Measurements from ENCODE around the gene EIF4ENIF1.
"Not testable (repeated sequence)": the region's sequence is repeated elsewhere in the genome, so short reads cannot be mapped to it uniquely, and the experiment has no call there.

EIF4ENIF1 gene

DNA sequence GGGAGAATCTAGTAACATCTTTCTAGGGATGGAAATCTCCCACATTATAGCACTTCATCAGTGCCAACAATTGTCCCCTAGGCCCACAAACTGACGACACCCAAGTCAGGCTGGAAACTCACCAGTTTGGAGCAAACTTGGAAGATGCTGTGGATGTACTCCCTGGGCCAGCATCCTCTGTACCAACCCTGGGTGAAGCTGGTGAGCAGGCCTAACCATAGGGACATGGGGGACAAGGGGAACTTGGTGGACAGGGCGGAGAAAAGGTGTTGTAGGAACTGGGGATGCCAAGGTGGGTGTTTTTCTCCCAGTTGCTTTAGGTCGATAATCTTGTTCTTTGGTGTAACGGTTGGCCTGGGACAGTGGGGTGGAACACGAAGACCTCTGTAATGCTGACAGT, 48.0 kb downstream of the EIF4ENIF1 start:
- no peak for DNase-seq (ENCODE audit: low read depth)

DNA sequence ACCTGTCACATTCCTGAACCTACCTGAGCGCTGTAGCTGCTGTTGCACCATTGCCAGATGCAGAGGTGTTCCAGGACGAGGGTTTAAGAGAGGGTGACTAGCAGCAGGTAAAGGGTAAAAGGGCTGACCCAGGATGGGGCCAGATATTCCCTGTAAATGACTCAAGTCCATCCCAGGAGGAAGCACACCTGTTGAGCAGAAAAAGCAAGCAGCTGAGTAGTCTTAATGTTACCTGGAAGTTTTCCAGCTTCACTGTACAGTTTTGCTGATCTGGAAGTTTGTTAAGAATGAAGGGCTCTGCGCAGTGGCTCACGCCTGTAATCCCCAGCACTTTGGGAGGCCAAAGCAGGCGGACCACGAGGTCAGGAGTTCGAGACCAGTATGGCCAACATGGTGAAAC, 49.0 kb downstream of the EIF4ENIF1 start:
- no peak for DNase-seq (ENCODE audit: low read depth)

DNA sequence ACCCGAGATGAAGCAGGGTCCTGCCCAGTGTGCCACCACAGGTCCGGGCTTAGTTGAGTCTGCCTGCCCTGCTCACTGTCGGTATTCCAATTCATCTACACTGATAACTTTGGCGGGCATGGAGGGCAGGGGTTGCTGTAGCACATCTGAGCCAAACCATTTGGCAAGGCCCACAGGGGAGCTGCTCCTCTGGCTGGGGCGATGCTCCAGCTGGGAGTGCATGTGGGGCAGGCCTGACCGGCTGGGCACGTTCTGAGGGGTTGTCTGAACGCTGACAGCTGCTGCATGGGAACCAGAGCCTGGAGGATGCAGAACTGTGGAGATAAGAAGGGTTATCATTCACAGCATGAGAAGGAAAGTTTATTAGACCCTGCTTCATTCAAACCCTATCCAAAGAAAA, 49.8 kb downstream of the EIF4ENIF1 start:
- DNase-seq (ENCODE audit: low read depth): no peak

DNA sequence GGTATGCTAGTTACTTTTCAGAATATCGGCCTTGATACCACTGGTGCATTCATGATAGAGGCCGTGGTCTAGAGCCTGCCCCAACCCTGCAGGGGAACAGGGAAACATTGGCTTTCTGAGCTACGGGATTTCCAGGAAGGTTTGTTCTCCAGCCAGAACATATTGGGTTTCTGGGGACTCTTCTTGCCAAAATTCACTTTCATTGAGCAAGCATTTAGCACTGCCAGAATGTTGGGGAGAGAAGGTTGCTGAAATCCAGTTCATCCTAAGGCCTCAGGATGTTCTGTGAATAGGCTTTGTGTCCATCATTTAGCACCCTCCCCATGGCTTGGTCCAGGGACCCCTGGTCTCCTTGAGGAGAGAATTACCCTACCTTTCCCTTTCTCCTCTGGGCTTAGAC, 53.5 kb downstream of the EIF4ENIF1 start:
- DNase-seq (ENCODE audit: low read depth): no peak

DNA sequence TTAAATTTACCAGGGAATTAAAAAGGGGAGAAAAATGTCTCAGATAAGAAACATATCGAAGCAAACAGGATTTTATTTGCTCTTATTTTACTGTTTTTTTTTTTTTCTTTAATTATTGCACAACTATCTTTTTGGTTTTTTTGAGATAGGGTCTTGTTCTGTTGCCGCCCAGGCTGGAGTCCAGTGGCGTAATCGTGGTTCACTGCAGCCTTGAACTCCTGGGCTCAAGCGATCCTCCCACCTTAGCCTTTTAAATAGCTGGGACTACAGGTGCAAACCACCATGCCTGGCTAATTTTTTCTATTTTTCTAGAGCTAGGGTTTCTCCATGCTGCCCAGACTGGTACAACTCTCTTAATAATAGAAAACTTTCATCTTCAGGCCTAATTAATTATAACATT, 57.7 kb downstream of the EIF4ENIF1 start:
- no peak for DNase-seq (ENCODE audit: low read depth)

DNA sequence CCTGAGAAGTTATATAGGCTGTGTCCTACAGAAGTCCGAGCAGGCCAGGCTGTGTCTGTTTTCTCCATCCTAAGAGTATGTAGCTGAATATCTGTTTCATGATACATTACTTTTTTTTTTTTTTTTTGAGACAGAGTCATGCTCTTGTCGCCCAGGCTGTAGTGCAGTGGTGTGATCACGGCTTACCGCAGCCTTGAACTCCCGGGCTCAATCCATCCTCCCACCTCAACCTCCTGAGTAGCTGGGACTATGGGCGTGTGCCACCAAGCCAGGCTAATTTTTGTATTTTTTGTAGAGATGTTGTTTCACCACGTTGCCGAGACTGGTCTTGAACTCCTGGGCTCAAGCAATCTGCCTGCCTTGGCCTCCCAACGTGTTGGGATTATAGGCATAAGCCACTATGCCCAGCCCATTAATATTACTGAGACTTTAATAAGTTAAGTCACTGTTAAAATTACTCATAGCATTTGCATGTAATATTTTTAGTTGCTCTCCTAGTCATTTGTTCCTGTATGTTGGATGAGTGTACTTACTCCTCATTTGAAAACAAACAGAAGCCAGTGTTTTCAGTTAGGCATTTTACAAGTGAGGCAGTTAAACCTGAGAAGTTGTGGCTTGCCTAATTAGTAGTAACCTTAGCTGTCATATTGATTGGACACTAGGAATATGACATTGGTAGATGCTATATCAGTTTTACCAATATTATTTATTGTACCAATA, 64.2 kb downstream of the EIF4ENIF1 start:
- DNase-seq (ENCODE audit: low read depth): no peak

DNA sequence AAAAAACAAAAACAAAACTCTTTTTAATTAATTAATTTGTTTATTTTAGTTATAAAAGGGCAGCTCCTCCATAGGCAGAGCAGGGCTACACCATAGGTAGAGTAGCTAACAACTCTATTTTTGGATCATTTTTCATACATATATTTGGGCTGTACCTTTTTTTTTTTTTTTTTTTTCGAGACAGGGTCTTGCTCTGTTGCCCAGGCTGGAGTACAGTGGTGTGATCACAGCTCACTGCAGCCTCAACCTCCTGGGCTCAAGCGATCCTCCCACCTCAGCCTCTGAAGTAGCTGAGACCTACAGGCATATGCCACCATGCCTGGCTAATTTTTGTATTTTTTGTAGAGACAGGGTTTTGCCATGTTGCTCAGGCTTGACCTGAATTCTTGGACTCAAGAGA, 87.3 kb downstream of the EIF4ENIF1 start:
- DNase-seq (ENCODE audit: low read depth): not testable (repeated sequence)

DNA sequence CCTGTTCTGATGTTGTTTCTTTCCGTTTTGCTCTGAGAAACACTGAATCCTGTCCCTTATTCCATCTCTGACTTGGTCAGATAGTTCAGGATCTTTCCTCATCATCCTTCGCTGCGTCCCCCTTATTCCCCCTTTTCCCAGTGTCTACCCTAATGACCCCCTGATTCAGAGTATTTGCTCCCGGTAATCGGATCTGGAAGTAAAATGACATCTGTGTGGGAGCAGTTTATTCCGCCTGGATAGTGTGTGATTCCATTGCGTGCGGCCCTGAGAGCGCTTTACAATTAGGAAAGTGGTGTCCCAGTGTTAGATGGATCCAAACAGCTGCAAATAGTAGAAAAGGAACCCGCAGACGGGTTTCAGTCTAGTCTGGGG, 89.6 kb downstream of the EIF4ENIF1 start:
- DNase-seq (ENCODE audit: low read depth): no peak

DNA sequence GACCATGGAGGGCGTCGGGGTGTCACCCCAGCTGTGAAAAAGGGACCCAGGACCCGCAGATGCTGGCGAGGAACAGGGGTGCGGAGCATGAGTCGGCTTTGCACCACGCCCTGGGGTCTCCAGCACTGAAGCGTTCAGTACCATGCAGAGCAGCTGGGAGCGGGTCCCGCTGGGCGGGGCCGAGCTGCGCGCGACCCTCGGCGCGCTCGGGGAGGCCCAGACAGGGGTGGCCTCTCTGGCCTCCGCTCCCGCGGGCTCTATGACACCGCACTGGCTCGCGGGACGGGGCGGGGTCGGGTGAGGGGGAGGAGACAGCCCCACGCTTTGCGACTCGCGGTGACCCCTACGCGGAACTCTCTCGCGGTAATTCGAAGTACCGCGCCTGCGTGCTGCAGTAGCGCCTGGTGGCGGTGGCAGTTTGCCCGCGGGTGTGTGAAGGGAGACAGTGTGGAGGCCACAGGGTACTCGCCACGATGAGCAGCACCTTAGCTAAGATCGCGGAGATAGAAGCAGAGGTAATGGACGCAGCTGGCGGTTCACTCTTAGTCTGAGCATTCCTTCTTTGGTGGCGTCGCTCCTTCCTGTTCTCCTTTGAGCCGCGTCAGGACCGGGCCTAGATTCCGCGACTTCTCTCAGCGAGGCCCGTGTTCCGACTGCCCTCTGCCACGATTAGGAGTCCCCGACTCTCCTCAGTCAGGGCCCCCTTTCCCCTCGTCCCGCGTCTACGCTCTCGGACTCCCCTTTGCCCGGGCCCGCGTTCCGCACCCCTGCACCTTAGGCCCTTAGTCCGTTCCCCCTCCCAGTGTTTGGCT, 90.2 kb downstream of the EIF4ENIF1 start, which contains the start of gene DRG1:
Gene DRG1 (plus strand): TSS at position 394 of the 812 bp plus-strand sequence. CDS start 80 bp downstream, at position 474.
- peak; percentile 95 for DNase-seq (ENCODE audit: low read depth)

DNA sequence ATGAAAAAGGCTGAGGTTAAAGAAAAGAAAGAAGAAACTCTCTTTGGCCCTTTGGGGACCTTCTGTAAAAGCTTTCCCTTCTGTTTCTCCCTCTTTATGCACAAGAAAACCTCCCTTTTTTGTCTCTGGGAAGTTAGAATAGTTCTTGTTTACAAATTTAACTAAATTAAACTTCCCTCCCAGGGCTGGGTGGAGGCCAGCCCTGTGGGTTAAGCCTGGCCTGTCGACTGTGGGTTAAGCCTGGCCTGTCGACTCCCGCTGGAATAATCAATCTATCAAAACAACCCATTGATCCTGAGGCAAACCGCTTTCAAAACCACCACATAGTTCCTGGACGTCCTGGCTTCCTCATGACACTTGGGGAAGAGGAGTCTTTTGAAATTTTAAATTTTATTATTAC, 91.4 kb downstream of the EIF4ENIF1 start:
- DNase-seq (ENCODE audit: low read depth): no peak

DNA sequence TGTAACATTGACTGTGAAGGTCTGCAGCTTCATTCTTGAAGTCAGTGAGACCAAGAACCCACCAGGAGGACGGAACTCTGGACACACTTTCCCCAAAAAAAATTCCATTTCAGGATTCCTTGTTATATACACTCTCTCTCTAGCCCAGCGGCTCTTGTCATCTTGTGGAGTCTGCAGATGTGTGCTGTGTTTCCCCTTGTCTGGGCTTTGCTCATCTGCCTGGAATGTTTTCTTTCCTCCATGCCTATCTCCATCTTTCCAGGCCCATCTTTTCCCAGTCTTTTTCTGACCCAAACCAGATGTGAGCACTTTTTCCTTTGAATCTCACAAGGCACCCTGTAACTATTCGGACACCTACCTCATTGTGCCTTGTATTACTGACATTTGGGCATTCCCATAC, 95.3 kb downstream of the EIF4ENIF1 start:
- no peak for DNase-seq (ENCODE audit: low read depth)

DNA sequence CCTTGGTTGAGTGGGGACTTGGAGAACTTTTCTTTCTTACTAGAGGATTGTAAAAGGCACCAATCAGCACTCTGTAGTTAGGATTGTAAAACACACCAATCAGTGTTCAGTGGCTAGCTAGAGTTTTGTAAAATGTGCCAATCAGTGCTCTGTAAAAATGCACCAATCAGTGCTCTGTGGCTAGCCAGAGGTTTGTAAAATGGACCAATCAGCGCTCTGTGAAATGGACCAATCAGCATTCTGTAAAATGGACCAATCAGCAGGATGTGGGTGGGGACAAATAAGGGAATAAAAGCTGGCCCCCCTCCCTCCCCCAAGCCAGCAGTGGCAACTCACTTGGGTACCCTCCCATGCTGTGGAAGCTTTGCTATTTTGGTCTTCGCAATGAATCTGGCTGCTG, 95.7 kb downstream of the EIF4ENIF1 start:
- DNase-seq (ENCODE audit: low read depth): no peak

Data from stimulated activated CD8-positive, alpha-beta memory T cell treated with anti-CD3 and anti-CD28 coated beads, Interleukin-12 subunit alpha, Interleukin-12 subunit beta, amount 100 ng/mL, for 4 hours (primary cell).